HFFc6 (cell line): ENCODE data around the gene FLOT2. TPM values are rescaled to one million over a fixed set of nuclear protein-coding genes. Genes with fewer than 3 reads are reported as not detected.
"Not testable (repeated sequence)": the region's sequence is repeated elsewhere in the genome, so short reads cannot be mapped to it uniquely, and the experiment has no call there.

Experiments used
- DNase-seq: peaks from one replicate; pipeline ENCODE4 v3.0.0-alpha.2; 2018
- H3K27ac Mint-ChIP-seq: 2 replicates; pipeline ENCODE4 v1.8.0; 2020; ENCODE audit warnings: mild to moderate bottlenecking, mixed read lengths
- H3K27me3 Mint-ChIP-seq: 2 replicates; pipeline ENCODE4 v1.8.0; 2021; ENCODE audit warnings: mild to moderate bottlenecking, moderate library complexity, mixed read lengths; ENCODE audit not compliant: insufficient read depth
- H3K36me3 Mint-ChIP-seq: 2 replicates; pipeline ENCODE4 v1.8.0; 2021; ENCODE audit warnings: low read depth, mixed read lengths
- H3K4me1 Mint-ChIP-seq: 2 replicates; pipeline ENCODE4 v1.8.0; 2020; ENCODE audit warnings: low read depth, mixed read lengths
- H3K4me3 Mint-ChIP-seq: 2 replicates; pipeline ENCODE4 v1.8.0; 2020; ENCODE audit warnings: mild to moderate bottlenecking, moderate library complexity, mixed read lengths
- H3K9me3 Mint-ChIP-seq: 2 replicates; pipeline ENCODE4 v1.8.0; 2020; ENCODE audit warnings: mild to moderate bottlenecking, mixed read lengths
- total RNA-seq, 6 experiments: library from RNA; stranded (reverse); fragmentation: NEBNext Ultra II Directional; extraction: Animal tissue kit (Norgen Biotek cat#: 25700); gene quantifications; 2 replicates in 1 of 6; 3 replicates in 5 of 6; pipeline ENCODE4 v1.2.3, GENCODE V29; 2021
- TF ChIP-seq, protein P1 (sequence below): fragments of 200-600 bp; sonication (generic); IDR thresholded peaks from 2 replicates; pipeline ENCODE4 v1.5.0; 2021; ENCODE audit warnings: antibody characterized with exemption, mild to moderate bottlenecking

The FLOT2 gene
- total RNA-seq, 6 experiments from 2014 or later = 46.7 to 85.7 (median 77.9) TPM

DNA sequence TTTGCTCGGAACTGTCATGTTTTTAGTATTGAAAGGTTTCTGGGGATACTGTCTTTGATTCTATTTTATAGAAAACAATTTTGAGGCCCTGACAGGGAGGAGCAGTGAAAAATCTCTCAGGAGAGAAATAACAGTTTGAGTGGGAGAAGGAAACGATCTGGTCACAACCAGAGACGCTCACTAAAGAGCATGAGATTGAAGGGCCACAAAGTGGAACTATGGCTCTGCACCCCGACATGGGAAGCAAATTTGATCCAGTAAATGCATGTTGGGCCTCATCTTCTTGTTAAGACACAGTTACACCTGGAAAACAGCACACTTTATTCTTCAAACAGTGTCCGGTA is 42.2 kb downstream of the FLOT2 start:
- peak overlapping the region; percentile 85 for H3K27ac Mint-ChIP-seq
- 0 out of 2 replicates have a peak, but pooled peaks cover 9% of the 10 kb centered on the region for H3K36me3 Mint-ChIP-seq
- no peaks in the 10 kb centered on the region; the same call in none of the 2 replicates for H3K27me3 Mint-ChIP-seq
- TF ChIP-seq, protein P1, sequence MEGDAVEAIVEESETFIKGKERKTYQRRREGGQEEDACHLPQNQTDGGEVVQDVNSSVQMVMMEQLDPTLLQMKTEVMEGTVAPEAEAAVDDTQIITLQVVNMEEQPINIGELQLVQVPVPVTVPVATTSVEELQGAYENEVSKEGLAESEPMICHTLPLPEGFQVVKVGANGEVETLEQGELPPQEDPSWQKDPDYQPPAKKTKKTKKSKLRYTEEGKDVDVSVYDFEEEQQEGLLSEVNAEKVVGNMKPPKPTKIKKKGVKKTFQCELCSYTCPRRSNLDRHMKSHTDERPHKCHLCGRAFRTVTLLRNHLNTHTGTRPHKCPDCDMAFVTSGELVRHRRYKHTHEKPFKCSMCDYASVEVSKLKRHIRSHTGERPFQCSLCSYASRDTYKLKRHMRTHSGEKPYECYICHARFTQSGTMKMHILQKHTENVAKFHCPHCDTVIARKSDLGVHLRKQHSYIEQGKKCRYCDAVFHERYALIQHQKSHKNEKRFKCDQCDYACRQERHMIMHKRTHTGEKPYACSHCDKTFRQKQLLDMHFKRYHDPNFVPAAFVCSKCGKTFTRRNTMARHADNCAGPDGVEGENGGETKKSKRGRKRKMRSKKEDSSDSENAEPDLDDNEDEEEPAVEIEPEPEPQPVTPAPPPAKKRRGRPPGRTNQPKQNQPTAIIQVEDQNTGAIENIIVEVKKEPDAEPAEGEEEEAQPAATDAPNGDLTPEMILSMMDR = no peak
- H3K9me3 Mint-ChIP-seq = no peaks in the 10 kb centered on the region
- H3K4me1 Mint-ChIP-seq = 0 out of 2 replicates have a peak, but pooled peaks cover 13% of the 10 kb centered on the region
- peak overlapping the region; percentile 90 for H3K4me3 Mint-ChIP-seq
- DNase-seq = no peak

DNA sequence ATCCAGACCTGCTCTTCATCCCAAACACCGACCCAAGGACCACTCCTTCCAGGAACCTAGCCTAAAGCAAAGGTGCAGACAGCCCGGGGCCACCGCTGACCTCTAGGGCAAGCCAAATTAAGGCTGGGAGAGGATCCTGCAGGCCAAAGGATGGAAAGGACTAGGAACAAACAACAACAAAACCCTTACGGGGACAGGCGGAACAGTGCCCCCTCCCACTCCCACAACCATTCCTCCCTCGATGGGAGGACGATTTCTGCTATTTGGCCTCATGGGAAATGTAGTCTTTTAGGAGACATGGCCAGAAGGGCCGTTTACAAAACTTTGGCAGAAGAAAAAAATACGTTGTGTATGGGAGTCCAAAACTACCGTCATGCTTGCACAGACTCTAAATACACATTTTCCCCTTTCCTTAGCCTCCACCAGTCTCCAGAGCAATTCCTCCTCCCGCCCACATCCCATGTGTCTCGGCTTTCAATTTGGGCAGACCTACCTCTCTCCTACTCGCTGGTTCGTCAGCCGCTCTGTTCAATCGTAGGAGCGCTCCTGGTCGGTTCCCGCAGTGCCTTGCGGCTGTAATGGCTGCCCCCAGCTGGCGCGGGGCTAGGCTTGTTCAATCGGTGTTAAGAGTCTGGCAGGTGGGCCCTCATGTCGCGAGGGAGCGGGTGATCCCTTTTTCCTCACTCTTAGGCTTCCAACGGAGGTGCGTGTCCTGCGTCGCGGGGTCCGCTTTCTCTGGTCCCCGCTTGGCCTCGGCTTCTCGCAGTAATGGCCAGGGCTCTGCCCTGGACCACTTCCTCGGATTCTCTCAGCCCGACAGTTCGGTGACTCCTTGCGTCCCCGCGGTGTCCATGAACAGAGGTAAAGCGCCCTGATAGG is 42.8 kb downstream of the FLOT2 start, which contains the start of gene ERAL1:
Gene ERAL1, plus strand, starts transcription at position 560 of the 879 bp plus-strand sequence. Its CDS starts 19 bp downstream, at position 579.
- Mint-ChIP-seq H3K4me1 (0 out of 2 replicates have a peak, but pooled peaks cover 13% of the 10 kb centered on the region), H3K36me3 (0 out of 2 replicates have a peak, but pooled peaks cover 9% of the 10 kb centered on the region), H3K27me3 (no peaks in the 10 kb centered on the region; the same call in none of the 2 replicates), H3K4me3 (peak within 1 kb of the TSS; percentile 90), H3K27ac (peak within 1 kb of the TSS; percentile 85), H3K9me3 (no peaks in the 10 kb centered on the region)
- TF ChIP-seq, protein P1 = peak; percentile 20; the same call in 1 of the 2 replicates
- DNase-seq = peak; percentile 87

DNA sequence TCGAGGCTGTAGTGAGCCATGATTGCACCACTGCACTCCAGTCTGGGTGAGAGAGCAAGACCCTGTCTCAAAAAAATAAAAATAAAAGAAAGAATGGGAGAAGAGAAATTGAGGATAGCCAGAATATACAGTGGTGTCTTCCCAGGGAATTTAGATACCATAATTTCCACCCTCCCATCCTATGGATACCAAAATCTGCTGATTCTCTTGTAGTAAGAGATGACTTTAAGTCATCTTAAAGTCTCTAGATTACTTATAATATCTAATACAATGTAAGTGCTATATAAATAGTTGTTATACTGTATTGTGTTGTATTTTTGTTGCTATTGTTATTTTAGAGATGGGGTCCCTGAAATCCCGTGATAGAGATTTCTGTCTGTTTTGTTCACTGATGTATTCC is 44.2 kb downstream of the FLOT2 start:
- 0 out of 2 replicates have a peak, but pooled peaks cover 6% of the 10 kb centered on the region for H3K36me3 Mint-ChIP-seq
- H3K9me3 Mint-ChIP-seq = no peaks in the 10 kb centered on the region
- no peak overlapping the region for H3K4me3 Mint-ChIP-seq
- TF ChIP-seq, protein P1 = no peak
- H3K4me1 Mint-ChIP-seq = 0 out of 2 replicates have a peak, but pooled peaks cover 13% of the 10 kb centered on the region
- no peaks in the 10 kb centered on the region; the same call in none of the 2 replicates for H3K27me3 Mint-ChIP-seq
- H3K27ac Mint-ChIP-seq = no peak overlapping the region
- DNase-seq = no peak

DNA sequence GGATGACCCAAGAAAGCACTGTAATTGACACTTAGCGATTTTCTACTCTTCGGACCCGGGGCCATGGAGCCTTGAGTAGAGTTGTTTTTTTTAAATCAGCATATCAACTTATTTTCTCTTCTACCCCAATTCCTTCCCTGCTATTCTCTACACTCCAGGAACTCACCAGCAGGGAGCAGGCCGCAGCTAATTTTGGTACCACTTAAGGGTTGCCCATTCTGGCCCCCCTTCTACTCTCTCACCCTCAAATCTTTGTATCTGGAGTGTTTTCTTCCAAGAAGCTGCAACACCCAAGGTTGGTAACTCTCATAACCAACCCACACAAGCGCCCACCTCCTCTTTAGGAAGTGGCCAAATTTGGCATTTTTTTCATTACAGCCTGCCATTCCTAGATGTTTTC is 48.3 kb downstream of the FLOT2 start:
- no peak overlapping the region for H3K4me3 Mint-ChIP-seq
- H3K36me3 Mint-ChIP-seq = no peaks in the 10 kb centered on the region
- H3K9me3 Mint-ChIP-seq = no peaks in the 10 kb centered on the region
- TF ChIP-seq, protein P1 = no peak
- no peaks in the 10 kb centered on the region; the same call in none of the 2 replicates for H3K27me3 Mint-ChIP-seq
- peak; percentile 17 for DNase-seq
- H3K27ac Mint-ChIP-seq = no peak overlapping the region
- H3K4me1 Mint-ChIP-seq = no peaks in the 10 kb centered on the region

DNA sequence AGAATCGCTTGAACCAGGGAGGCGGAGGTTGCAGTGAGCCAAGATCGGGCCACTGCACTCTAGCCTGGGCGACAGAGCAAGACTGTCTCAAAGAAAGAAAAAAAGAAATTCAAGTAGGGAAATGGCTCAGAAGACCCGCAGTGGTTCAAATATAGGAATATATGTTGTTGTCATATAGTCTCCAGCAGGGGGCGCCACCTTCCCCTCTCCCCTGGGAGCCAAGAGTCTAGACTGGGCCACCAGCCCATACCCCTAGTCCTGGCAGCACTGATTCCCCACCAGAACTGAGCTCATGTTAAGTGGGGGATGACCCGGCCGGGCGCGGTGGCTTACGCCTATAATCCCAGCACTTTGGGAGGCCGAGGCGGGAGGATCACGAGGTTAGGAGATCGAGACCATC is 48.9 kb downstream of the FLOT2 start:
- TF ChIP-seq, protein P1 = peak; percentile 72
- H3K4me3 Mint-ChIP-seq, H3K4me1 Mint-ChIP-seq, H3K27ac Mint-ChIP-seq, H3K36me3 Mint-ChIP-seq, H3K9me3 Mint-ChIP-seq, H3K27me3 Mint-ChIP-seq, DNase-seq: not testable (repeated sequence)

DNA sequence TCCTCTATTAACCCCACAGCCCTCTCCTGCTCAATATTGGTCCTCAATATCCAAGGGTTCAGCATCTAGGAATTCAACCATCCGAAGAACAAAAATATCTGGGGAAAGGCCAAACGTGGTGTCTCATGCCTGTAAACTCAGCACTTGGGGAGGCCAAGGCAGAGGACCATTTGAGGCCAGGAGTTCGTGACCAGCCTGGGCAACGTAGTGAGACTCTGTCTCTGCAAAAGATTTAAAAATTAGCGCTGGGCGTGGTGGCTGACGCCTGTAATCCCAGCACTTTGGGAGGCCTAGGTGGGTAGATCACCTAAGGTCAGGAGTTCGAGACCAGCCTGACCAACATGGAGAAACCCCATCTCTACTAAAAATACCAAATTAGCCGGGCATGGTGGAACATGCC is 50.8 kb downstream of the FLOT2 start:
- not testable (repeated sequence) for H3K4me3 Mint-ChIP-seq, H3K36me3 Mint-ChIP-seq, H3K9me3 Mint-ChIP-seq, H3K4me1 Mint-ChIP-seq, H3K27me3 Mint-ChIP-seq, H3K27ac Mint-ChIP-seq, DNase-seq
